H9 (cell line): ENCODE results near the gene IGF2. TPM values are rescaled to one million over a fixed set of nuclear protein-coding genes. Genes with fewer than 3 reads are reported as not detected.

Source experiments
- DNase-seq: peaks from one replicate; pipeline ENCODE4 v3.0.0-alpha.2; 2017
- H2AFZ ChIP-seq: one replicate; pipeline ENCODE4 v1.6.1; 2013; ENCODE audit warnings: mild to moderate bottlenecking, low read length, control low read depth, moderate library complexity
- H2AK5ac ChIP-seq: 2 replicates; pipeline ENCODE4 v1.6.1; 2013; ENCODE audit warnings: low read length, control low read depth, mixed read lengths; ENCODE audit not compliant: insufficient read length
- H2BK120ac ChIP-seq: one replicate; pipeline ENCODE4 v1.6.1; 2013; ENCODE audit warnings: low read depth, mild to moderate bottlenecking, low read length, control low read depth, inconsistent platforms; ENCODE audit not compliant: poor library complexity, severe bottlenecking
- H2BK12ac ChIP-seq: 2 replicates; pipeline ENCODE4 v1.6.1; 2013; ENCODE audit warnings: low read length, control low read depth, mixed read lengths, low read depth; ENCODE audit not compliant: insufficient read length
- H2BK15ac ChIP-seq: 2 replicates; pipeline ENCODE4 v1.6.1; 2013; ENCODE audit warnings: low read depth, low read length, control low read depth
- H2BK20ac ChIP-seq: one replicate; pipeline ENCODE4 v1.6.1; 2013; ENCODE audit warnings: low read depth, mild to moderate bottlenecking, low read length, control low read depth, inconsistent platforms; ENCODE audit not compliant: poor library complexity, severe bottlenecking
- H2BK5ac ChIP-seq: 2 replicates; pipeline ENCODE4 v1.6.1; 2013; ENCODE audit warnings: low read length, control low read depth, mixed read lengths; ENCODE audit not compliant: insufficient read length
- H3K14ac ChIP-seq: 2 replicates; pipeline ENCODE4 v1.6.1; 2013; ENCODE audit warnings: low read length, control low read depth; ENCODE audit not compliant: insufficient read depth
- H3K18ac ChIP-seq: 2 replicates; pipeline ENCODE4 v1.6.1; 2013; ENCODE audit warnings: low read depth, mild to moderate bottlenecking, mixed read lengths, low read length, control low read depth; ENCODE audit not compliant: insufficient read length
- H3K23ac ChIP-seq: 2 replicates; pipeline ENCODE4 v1.6.1; 2013; ENCODE audit warnings: low read length, control low read depth, mixed read lengths, low read depth; ENCODE audit not compliant: insufficient read length
- H3K23me2 ChIP-seq: 2 replicates; pipeline ENCODE4 v1.6.1; 2013; ENCODE audit warnings: low read depth, mild to moderate bottlenecking, mixed read lengths, low read length, control low read depth; ENCODE audit not compliant: insufficient read length, poor library complexity, severe bottlenecking
- H3K27ac ChIP-seq: 2 replicates; pipeline ENCODE4 v1.5.1; 2013; ENCODE audit warnings: low read length, control low read depth, mixed read lengths, low read depth; ENCODE audit not compliant: insufficient read length
- H3K27me3 ChIP-seq: 2 replicates; pipeline ENCODE4 v1.6.1; 2013; ENCODE audit warnings: low read length, control low read depth, inconsistent platforms; ENCODE audit not compliant: insufficient read depth
- H3K4ac ChIP-seq: 2 replicates; pipeline ENCODE4 v1.6.1; 2013; ENCODE audit warnings: low read depth, mild to moderate bottlenecking, control low read depth, inconsistent platforms, low read length, moderate library complexity
- H3K4me1 ChIP-seq: 2 replicates; pipeline ENCODE4 v1.6.1; 2013; ENCODE audit warnings: low read length, control low read depth, inconsistent platforms; ENCODE audit not compliant: insufficient read depth
- H3K4me2 ChIP-seq: 2 replicates; pipeline ENCODE4 v1.6.1; 2013; ENCODE audit warnings: low read length, control low read depth, mixed read lengths; ENCODE audit not compliant: insufficient read length, insufficient read depth
- H3K56ac ChIP-seq: 2 replicates; pipeline ENCODE4 v1.6.1; 2013; ENCODE audit warnings: low read depth, mild to moderate bottlenecking, mixed read lengths, low read length, control low read depth; ENCODE audit not compliant: insufficient read length
- H3K79me1 ChIP-seq: 2 replicates; pipeline ENCODE4 v1.6.1; 2013; ENCODE audit warnings: low read depth, mild to moderate bottlenecking, moderate library complexity, low read length, control low read depth, inconsistent platforms; ENCODE audit not compliant: insufficient read depth, poor library complexity, severe bottlenecking
- H3K79me2 ChIP-seq: 2 replicates; pipeline ENCODE4 v1.6.1; 2013; ENCODE audit warnings: low read length, control low read depth, inconsistent platforms; ENCODE audit not compliant: insufficient read depth
- H3K9ac ChIP-seq: 2 replicates; pipeline ENCODE4 v1.6.1; 2013; ENCODE audit warnings: low read length, control low read depth, mixed read lengths; ENCODE audit not compliant: insufficient read length; ENCODE audit errors: extremely low read depth
- H3K9me3 ChIP-seq: one replicate; pipeline ENCODE4 v1.6.1; 2013; ENCODE audit warnings: low read depth, low read length, inconsistent platforms; ENCODE audit not compliant: control insufficient read depth
- H3T11ph ChIP-seq: one replicate; pipeline ENCODE4 v1.6.1; 2013; ENCODE audit warnings: mild to moderate bottlenecking, low read length, control low read depth, inconsistent platforms
- H4K20me1 ChIP-seq: one replicate; pipeline ENCODE4 v1.6.1; 2013; ENCODE audit not compliant: control insufficient read depth, insufficient read length, insufficient read depth
- H4K5ac ChIP-seq: 2 replicates; pipeline ENCODE4 v1.6.1; 2013; ENCODE audit warnings: low read depth, mild to moderate bottlenecking, mixed read lengths, low read length, control low read depth; ENCODE audit not compliant: insufficient read length
- H4K8ac ChIP-seq: replicated peaks from 2 replicates; pipeline ENCODE4 v1.6.1; 2013; ENCODE audit warnings: low read length, control low read depth, mixed read lengths, low read depth; ENCODE audit not compliant: insufficient read length
- H4K91ac ChIP-seq: 2 replicates; pipeline ENCODE4 v1.6.1; 2013; ENCODE audit warnings: low read depth, mild to moderate bottlenecking, moderate library complexity, mixed read lengths, low read length, control low read depth; ENCODE audit not compliant: insufficient read length
- H3K27ac Mint-ChIP-seq, 3 experiments: 2 replicates in 2 of 3; 3 replicates in 1 of 3; pipeline ENCODE4 v1.8.0; 2020 to 2021; ENCODE audit warnings: mixed read lengths in 3 of 3, mild to moderate bottlenecking in 1 of 3, moderate library complexity in 1 of 3
- H3K27me3 Mint-ChIP-seq: 2 replicates; pipeline ENCODE4 v1.8.0; 2021; ENCODE audit warnings: low read depth, mild to moderate bottlenecking, moderate library complexity, mixed read lengths
- H3K36me3 Mint-ChIP-seq, 3 experiments: 2 replicates in 2 of 3; 3 replicates in 1 of 3; pipeline ENCODE4 v1.8.0; 2020 to 2021; ENCODE audit warnings: low read depth in 3 of 3, mixed read lengths in 3 of 3; ENCODE audit not compliant: insufficient read depth in 1 of 3
- H3K4me1 Mint-ChIP-seq, 2 experiments: 2 replicates each; pipeline ENCODE4 v1.8.0; 2020; ENCODE audit warnings: mixed read lengths in 2 of 2
- H3K4me3 Mint-ChIP-seq, 2 experiments: 2 replicates in 1 of 2; 3 replicates in 1 of 2; pipeline ENCODE4 v1.8.0; 2020 to 2021; ENCODE audit warnings: mild to moderate bottlenecking in 2 of 2, mixed read lengths in 2 of 2, moderate library complexity in 1 of 2
- H3K9me3 Mint-ChIP-seq, 2 experiments: 2 replicates in 1 of 2; 3 replicates in 1 of 2; pipeline ENCODE4 v1.8.0; 2020; ENCODE audit warnings: mild to moderate bottlenecking in 2 of 2, mixed read lengths in 2 of 2, moderate library complexity in 1 of 2
- WGBS: extraction: QIAGEN DNeasy Blood & Tissue Kit; methylation state at CpG from one replicate; pipeline ENCODE4 v1.1.7; 2013; ENCODE audit warnings: missing lambda C conversion rate, low lambda C conversion rate, mixed read lengths; ENCODE audit not compliant: insufficient read length; ENCODE audit errors: extremely low coverage; 5-methylcytosine and 5-hydroxymethylcytosine counted together
- total RNA-seq: library from RNA; stranded (reverse); gene quantifications from 2 replicates; pipeline ENCODE4 v1.2.1, GENCODE V29; 2021
- TF ChIP-seq, protein P1 (sequence below): fragments of 200-600 bp; sonication (generic); conservative IDR thresholded peaks from 3 replicates; pipeline ENCODE4 v1.8.0; 2021; ENCODE audit warnings: antibody characterized with exemption, mild to moderate bottlenecking

Gene IGF2
- total RNA-seq, 1 experiment from 2014 or later: 2.8 TPM

DNA sequence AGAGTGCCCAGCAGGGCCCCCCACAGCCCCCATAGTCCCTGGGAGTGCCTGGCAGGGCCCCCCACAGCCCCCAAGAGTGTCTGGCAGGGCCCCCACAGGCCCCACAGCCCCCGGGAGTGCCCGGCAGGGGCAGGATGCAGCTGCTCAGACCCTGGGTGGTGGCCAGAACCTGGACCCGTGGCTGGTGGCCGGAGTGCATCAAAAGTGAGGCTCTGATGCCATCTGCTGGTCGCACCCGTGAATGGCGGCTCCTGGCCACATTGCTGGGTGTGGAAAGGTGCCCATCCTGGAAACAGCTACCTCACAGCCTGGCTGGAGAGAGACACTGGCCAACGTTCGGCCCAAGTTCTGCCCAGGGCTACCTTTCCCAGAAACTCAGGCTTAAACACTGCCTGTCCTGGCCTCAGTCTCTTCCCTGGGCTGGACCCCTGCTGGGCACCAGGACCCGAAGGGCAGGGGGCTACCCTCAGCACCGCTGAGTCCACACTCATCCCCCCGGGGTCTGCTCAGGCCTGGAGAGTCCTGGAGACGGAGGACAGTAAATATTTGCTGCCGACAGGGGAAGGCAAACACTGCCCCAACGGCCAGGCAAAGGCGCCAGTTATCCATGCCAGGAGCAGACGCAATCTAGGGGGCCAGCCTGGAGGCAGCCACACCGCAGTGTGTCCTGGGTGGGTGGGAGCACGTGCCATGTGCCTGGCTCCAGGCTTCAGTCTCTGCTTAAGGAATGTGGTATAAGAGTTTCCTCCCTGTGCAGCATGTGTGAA lies 17.4 kb upstream of the IGF2 start:
- Histone ChIP-seq H2BK120ac (no peak overlapping the region), H2BK5ac (no peak overlapping the region), H3K79me1 (no peaks in the 10 kb centered on the region), H4K91ac (no peak overlapping the region), H3K27ac (no peak overlapping the region), H3K23ac (no peak overlapping the region), H3K9ac (no peak overlapping the region), H2BK15ac (no peak overlapping the region), H3K79me2 (no peaks in the 10 kb centered on the region), H2AFZ (no peak overlapping the region), H4K8ac (no peak overlapping the region), H2AK5ac (no peak overlapping the region), H3K23me2 (no peaks in the 10 kb centered on the region), H3K4me1 (no peaks in the 10 kb centered on the region), H3K56ac (no peak overlapping the region), H3K27me3 (no peaks in the 10 kb centered on the region), H4K5ac (no peak overlapping the region), H3K18ac (no peak overlapping the region), H2BK20ac (no peak overlapping the region), H4K20me1 (no peaks in the 10 kb centered on the region), H3T11ph (no peak overlapping the region), H3K4me2 (no peak overlapping the region), H3K14ac (no peak overlapping the region), H2BK12ac (no peak overlapping the region), H3K9me3 (no peaks in the 10 kb centered on the region), H3K4ac (no peak overlapping the region)
- DNase-seq: peak; percentile 81
- Mint-ChIP-seq H3K4me3 (no peak overlapping the region), H3K27me3 (peaks cover 7% of the 10 kb centered on the region), H3K27ac (no peak overlapping the region), H3K36me3 (no peaks in the 10 kb centered on the region), H3K4me1 (no peaks in the 10 kb centered on the region; a peak in 1 of 4 replicates), H3K9me3 (no peaks in the 10 kb centered on the region)
- WGBS: no CpG with 5 or more reads among the region's 19 CpGs
- TF ChIP-seq, protein P1, sequence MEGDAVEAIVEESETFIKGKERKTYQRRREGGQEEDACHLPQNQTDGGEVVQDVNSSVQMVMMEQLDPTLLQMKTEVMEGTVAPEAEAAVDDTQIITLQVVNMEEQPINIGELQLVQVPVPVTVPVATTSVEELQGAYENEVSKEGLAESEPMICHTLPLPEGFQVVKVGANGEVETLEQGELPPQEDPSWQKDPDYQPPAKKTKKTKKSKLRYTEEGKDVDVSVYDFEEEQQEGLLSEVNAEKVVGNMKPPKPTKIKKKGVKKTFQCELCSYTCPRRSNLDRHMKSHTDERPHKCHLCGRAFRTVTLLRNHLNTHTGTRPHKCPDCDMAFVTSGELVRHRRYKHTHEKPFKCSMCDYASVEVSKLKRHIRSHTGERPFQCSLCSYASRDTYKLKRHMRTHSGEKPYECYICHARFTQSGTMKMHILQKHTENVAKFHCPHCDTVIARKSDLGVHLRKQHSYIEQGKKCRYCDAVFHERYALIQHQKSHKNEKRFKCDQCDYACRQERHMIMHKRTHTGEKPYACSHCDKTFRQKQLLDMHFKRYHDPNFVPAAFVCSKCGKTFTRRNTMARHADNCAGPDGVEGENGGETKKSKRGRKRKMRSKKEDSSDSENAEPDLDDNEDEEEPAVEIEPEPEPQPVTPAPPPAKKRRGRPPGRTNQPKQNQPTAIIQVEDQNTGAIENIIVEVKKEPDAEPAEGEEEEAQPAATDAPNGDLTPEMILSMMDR: peak; percentile 87
